RPMI8226 (cell line): ENCODE data around the gene FBXW11.
"Not testable (repeated sequence)": the region's sequence is repeated elsewhere in the genome, so short reads cannot be mapped to it uniquely, and the experiment has no call there.

Experiments used
- DNase-seq: peaks from one replicate; pipeline ENCODE4 v3.0.0-alpha.2; 2015

The FBXW11 gene

DNA sequence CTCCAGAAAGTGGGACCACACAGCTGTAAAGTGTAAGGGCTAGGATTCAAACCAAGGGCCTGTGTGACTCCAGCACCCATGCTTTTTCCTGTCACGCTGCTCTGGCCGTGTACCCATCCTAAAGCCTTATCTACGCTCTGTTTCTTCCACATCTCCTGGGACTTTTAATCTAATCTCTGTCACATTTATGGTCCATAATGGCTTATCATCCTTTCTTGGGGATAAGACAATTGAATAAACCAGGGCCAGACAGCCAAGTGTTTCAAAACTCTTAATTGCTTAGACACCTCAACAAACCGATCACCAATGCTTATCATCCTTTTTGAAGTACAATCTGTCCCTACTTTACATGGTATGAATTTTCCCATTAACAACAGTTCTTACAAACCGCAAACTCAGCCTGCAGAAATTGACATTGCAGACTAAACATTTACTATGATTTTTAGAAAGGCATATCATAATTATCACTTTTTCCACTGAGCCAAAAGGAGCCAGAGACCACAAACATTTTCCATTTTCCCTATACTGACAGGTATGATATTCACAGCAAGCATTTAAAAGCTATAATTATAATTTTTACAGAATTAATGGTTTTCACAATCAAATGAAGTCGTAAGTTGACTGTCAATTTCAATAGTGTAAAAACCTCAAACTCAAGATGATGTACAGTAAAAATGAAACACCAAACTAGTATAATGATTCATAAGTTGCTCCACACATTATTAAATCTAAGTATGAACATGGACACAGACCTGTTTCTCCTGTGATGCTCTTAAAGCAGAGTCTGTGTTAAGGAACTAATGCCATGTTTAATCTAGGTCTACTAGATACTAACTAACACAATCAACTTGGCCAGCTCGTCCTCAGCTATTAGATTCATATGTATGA is 99.5 kb downstream of the FBXW11 start:
- DNase-seq = no peak

DNA sequence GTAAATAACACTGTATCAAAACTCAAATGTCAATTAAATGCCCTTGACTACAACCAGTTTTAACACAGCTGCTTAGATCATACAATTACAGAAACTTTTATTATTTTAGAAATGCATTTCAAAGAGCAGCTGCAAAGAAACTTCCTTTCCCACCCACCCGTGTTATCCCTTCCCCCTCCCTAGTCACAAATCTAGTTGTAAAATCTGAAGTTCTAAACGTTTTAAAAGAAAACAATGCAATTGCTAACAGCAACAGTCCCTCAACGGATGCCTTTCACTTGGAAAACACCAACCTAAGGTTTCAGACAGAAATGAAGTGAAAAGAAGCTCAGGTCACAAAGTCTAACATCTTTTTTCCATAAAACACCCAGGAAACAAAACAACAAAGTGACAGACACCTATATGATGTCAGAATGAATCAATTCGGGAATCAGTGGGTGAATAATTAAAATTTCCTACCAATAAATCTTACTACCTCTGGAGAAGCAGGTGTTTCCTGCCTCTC is 100.3 kb downstream of the FBXW11 start:
- no peak for DNase-seq

DNA sequence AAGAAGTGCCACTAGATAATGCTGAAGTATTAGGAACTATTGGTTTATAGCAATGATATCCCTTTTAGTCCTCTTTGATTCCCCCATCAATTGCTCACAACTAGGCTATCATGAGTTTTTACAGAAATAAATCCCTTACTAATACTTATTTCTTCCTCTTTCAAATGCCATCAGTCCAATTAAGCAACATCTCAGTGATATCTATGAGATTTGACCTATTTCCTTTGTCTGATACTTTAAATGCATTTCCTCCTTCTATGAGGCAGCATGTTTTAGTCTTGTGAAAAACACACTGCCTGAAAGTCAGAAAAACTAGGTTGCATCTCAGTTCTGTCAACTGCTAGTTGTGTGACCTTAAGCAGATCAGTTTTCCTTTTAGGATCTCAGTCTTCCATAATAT is 101.6 kb downstream of the FBXW11 start:
- no peak for DNase-seq

DNA sequence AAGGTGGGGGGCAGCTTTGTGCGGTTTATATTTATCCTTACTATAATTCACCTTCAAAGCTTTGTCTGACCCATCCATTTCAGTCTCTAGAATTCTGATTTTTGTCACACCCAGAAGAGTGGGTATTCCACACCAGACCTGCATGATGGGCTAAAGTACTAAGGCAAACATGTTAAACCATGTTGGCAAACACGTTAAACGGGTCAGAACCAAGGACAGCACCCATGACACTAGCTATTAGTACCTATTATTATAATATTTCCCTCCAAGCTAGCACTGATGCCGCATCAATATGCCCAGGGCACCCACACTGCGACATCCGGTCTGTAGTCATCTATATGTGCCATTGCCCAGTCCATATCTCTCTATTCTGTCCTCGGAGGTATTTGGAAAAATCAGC is 104.7 kb downstream of the FBXW11 start:
- no peak for DNase-seq

DNA sequence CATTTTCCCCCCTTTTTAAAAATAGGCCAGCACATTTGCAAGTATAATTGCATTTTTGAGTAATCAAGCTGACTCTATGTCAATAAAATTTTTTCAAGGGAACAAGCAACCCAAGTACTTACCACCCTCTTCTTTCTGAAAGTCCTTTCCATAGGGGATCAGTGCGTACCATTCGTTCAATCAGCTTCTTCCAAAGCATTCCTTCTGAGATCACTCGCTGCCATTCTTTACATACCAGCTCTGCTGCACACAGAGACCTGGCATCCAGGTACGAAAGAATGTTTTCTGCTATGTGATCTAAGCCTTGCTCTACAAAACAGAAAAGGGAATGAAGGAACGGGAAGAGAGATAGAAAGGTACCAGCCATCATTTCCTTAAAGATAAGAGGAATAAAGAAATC is 106.6 kb downstream of the FBXW11 start:
- DNase-seq = no peak

DNA sequence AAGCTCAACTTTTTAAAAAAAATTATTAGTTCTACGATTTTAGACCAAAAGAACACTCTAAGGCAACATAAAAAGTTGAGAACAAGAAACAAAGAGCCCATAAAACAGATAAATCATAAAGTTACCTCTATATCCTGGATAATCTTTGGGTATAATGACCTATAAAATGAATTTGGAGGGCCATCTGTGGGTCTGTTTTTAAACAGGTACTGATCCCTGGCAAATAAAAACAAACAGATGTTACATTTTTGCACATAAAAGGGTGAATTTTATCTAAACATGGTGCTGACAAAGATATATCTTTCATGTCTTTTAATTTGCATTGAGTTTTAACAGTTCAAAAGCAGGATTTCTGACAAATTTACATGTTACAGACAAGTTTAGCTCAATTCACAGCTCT is 107.6 kb downstream of the FBXW11 start:
- DNase-seq = no peak

DNA sequence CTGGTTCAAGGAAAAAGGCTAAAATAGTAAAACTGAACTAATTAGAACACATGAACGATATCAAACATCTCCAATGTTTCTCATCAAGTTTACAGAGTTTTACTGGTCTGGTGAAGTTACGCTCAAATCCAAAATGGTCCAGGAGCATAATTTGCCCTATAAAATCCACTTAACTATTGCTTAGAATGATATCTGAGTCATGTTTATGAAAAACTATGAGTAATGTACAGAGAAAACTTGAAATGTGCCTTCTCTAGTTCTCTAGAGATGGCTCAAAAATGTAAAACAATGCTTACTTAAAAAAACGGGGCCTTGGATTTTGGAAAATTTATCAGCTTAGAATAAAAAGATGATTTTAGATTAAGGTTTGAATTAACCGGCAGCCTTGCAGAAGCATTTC is 108.1 kb downstream of the FBXW11 start:
- no peak for DNase-seq

DNA sequence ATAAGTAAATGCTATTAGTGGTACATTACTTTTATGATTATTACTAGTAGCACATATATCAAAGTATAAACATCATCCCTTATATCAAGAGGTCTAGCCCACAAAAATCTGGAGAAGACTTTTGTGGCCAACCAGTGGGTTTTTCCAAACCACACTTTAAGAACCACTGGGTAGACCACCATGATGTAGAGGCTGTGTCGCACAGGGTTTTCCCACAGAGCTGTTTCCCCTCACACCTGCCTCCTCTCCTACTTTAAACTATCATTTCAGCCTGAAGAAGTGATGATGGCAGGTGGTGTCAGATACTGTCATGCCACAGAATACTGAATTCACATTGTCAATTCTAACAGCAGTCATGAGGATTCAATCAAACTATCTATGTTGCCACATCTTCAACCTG is 109.2 kb downstream of the FBXW11 start:
- no peak for DNase-seq

DNA sequence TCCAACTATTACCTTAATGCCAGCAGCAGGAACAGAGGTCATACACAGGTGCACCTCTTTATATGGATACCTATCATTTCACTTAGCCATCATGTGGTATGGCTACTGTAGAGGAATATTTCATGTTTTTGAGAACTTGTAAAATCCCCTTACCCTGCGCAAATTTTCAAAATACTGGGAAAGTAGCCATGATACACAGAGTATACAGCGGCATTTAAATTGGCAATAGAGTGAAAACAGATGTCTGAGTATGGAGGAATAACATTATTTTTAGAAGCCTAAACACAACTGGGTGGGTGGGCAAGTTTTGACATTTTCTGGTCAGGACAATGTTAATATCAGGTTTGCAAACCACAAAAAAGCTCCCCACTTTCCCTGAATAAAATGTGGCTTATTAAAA is 111.4 kb downstream of the FBXW11 start:
- no peak for DNase-seq

DNA sequence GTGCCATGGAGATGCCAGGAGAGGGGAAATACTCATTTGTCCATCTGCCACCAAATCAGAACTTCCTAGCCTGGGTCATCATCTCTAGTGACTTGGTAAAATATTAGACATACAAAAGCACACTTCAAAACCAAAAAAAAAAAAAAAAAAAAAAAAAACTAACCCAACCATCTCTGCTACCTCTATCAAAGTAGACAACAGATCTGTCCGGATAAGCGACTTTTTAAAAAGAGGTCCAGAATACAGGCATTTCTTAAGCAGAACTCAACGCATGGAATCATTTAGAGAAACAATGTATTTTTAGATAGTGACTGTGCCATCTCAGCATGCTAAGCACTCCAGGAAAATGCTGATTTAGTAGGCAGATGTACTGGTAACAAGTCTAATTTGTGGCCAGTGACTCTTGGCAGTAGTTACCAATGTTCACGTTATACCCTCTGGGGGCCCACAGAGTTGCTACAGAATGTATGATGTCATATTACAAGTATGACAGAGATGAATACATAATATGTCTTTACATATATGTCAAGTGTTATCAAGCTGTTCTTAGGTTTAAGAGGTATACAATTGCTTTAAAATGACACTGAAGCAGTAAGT is 113.0 kb downstream of the FBXW11 start:
- no peak for DNase-seq

DNA sequence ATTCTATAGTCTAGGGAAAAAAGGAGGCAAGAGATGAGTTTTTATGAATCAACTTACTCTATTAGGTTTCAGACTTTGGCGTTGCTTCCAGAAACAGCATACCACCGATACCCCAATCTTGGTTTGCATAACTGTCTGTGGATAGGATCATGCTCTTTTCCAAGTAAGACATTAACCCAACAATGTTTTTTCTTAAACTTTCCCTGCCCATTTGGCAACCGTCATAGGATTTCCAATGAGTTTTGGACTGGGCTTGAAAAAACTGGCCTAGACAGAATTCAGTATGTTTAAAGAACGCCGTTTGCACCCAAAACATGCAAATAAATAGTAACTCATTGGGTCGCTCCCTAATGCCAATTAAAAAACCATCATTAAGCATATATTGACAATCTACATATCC is 114.8 kb downstream of the FBXW11 start:
- DNase-seq = no peak

DNA sequence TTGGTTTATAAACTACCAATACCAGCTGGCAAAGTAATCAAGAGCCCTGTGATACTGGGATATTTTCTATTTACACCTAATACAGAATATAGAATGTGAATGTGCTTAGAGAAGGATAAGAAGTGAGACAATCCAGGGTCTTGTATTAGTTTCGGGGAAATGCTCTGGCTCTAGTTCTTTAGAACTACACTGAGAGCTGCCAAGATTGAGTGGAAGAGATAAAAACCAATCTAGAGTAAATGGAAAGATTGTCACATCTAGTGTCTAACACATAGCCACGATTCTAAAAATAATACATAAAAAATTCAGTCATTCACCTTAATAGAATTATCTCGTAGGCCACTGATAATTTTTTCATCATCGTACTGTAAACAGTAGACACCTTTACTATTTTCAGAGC is 115.3 kb downstream of the FBXW11 start:
- DNase-seq = no peak

DNA sequence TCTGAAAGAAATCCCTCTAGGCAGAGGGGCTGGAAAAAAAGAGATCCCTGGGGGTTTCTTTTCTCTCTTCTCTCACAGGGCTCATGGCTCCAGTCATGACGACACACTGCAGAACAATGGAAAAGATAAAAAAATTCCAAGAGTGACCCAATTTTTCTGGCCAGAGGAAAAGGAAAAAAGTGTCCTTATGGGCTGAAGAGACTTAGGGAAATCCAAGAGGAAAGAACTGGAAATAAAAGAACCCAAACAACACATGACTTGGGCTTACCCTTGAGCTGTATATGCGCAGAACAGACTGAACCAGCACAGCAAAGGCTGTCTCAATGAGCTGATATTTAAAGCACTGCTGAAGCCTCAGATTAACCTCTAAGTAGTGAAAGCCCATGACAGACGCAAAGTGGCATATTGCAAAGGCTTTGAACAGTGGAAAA is 118.4 kb downstream of the FBXW11 start:
- no peak for DNase-seq

DNA sequence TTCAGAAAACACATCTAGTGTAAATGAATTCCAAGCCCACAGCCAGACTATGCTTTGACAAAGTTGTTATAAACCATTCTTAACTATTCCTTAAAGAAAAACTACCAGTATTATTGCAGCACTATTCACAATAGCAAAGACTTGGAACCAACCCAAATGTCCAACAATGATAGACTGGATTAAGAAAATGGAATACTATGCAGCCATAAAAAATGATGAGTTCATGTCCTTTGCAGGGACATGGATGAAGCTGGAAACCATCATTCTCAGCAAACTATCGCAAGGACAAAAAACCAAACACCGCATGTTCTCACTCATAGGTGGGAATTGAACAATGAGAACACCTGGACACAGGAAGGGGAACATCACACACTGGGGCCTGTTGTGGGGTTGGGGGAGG is 120.4 kb downstream of the FBXW11 start:
- DNase-seq = not testable (repeated sequence)

DNA sequence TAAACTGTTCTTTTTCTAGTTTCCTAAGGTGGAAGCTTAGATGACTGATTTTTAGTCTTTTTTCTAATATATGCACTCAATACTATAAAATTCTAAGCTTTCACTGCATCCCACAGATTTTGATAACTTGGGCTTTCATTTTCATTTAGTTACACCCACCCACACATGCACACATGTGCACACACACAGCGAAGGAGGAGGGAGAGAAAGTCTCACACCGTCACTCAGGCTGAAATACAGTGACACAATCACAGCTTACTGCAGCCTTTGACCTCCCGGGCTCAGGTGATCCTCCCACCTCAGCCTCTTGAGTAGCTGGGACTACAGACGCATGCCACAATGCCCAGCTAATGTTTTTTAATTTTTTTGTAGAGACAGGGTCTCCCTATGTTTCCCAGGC is 124.3 kb downstream of the FBXW11 start:
- no peak for DNase-seq

DNA sequence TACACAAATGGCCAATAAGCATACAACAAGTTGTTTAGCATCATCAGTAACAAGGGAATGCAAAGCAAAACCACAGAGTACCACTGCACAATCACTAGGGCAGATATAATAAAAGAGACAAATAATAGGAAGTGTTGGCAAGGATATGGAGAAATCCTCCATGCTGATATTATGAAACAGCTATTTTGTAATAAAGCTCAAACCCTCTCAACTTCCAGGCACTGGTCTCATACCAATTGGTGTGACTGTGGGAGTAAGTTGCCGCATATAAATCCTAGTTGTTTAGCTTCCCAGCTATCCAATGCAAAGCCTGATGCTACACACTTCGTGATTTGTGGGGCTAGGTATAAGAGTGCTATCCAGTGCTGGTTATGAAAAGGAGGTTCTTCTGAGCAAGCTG is 132.2 kb downstream of the FBXW11 start:
- no peak for DNase-seq

DNA sequence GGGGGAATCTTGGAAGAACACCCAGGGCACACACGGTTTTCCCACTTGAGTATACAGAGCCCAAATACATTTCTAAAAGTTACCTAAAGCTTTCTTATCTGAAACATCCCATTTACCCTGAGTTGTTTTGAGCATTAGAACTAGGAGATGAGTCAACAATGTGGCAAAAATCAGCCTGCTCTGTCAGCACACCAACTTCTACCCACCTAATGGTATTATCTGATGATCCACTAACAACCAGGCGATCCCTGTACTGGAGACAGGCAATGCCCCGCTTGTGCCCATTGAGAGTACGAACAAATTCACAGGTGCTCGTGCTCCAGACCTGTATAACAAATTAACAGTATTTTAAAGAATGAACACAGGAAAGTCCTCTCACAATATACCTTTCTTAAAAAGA is 133.8 kb downstream of the FBXW11 start:
- no peak for DNase-seq

DNA sequence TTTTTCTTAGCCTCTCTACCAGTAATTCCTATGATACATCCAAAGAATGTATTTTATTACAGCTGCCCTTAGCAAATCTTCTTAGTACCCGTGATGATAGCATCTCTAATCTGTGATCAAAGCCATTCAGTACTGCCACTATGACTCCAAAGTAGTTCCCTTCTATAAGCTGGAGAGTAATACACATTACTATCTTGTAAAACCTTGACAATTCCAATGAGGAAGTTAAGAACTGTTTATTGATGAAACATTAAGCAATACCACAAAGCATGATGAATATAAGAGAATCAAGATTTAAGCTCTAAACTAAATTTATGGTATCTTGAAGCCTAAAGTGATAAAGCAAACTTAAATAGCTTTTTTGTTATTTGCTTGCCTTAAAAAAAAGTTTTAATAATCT is 134.7 kb downstream of the FBXW11 start:
- DNase-seq = no peak

DNA sequence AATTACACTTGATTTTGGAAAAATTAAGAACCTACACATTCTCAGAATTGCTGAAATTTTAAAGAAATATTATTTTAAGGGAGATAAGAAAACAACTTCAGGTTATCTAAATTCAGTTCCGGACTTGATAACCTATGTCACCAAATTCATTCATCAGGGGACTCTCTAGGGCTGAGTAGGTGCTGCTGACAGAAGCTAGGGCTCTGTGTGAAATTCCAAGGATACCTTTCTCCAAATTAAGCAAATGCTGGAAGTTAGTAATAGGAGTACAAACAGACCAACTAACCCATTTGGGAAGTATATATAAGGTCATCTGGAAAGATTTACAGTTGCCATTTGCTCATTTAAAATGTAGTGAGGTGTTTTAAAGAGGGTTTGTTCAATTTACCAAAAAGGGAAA is 136.5 kb downstream of the FBXW11 start:
- no peak for DNase-seq

DNA sequence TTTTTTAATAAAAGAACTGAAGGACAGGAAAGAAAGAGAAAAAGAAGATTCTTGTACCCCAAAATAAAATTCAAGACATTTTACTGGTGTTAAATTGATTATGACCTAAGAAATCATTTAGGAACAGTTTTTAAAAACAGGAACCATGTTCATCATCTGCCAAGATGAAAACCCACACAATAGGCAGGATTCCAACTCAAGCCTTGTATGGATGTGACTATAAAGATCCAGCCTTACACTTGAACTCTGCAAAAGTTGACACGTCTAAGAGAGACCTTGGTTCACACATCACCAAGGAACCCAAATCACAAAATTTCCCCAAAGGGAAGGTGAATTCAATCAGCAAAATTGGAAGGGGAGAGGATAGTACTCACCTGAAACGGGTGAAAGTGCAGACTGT is 138.2 kb downstream of the FBXW11 start:
- DNase-seq = no peak

DNA sequence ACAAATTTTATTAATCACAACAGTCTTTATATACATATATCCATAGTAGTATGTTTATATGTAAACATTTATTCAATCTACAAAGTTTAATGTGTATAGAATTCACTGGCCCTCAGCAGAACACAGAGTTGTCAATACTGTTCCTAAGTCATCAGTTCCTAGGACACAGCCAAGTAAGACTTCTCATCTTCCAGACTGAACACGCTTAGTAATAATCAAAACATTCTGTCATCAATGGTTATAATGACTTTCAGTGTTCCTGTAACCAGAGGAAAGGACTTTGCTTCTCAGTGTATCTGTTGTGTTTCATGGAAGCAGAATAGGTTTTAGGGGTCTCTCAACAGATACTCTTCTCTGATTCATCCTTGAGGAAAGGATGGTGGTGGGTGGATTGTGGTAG is 138.7 kb downstream of the FBXW11 start:
- DNase-seq = no peak

DNA sequence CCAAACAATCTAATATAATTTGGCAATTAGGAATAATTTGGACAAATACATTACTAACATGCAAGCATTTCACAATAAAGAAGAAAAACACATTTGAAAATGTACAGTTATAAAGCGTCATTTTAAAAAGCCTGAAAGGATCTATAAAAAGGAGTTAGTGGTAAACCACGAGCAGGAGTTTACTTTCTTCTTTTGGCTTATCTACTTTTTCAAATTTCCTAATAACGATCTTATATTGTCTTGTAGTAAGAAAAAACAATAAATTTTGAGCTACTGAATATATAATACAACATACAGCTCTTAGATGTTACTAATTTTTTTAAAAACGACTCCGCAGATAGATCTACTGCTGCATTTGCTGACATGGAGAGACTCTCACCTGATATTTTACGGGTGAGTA is 141.0 kb downstream of the FBXW11 start:
- no peak for DNase-seq

DNA sequence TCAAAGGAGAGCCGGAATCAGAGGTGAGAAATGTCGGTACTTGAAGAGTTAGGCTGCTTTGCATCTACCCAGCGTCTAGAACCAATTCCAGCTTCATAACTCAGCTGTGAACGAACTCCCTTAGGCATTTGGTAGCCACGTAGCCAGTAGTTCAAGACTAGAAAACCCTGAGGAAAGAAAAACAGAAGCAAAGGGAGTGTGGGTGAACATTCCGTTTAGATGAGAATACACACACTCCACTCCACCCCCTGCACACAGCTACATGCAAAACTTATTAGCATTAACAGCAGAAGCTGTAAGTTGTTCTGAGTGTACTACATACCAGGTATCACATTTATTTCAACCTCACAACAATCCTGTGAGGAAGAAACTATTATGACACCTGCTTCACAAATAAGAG is 142.5 kb downstream of the FBXW11 start:
- no peak for DNase-seq

DNA sequence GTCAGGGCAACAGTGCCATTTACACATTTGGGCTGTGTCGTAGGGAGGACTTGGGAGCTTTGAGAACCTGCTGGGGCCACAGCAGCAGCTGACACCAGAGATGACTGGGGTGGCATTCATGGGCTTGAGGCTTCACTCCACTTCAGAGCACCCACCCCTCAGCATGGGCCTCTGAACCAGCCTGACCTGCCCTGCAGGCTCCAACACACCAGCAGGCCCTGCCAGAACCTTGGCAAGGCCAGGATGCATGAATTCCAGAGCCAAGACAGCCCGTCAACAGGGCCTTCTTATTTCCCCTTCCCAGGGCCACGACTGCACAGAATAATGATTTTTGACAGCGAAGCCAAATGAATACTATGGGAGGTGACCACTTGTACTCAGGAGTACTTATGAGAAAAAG is 143.8 kb downstream of the FBXW11 start:
- no peak for DNase-seq

DNA sequence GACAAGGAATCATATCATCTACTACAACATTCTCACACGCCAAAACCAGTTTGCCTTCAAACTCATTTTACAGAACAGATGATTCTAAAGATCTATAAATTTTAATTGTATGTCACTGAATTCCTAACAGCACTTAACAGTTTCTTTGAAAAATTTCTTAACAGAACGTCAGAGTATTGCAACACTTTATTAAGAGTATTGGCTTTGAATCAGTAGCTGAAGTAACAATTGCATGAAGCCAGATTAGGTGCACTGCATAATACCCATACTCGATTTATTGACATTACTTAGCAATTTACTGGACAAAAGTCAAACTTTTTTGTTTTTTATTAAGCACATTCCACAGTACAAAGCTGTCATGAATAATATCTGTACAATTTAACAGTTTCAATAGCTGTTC is 145.1 kb downstream of the FBXW11 start:
- no peak for DNase-seq
